HEK293 (cell line): Measurements from ENCODE around the gene DNAH1.

Experiments
- CTCF ChIP-seq: fragments of 450-650 bp; formaldehyde crosslinking; IDR thresholded peaks from 2 replicates; pipeline ENCODE4 v1.5.1; 2016; ENCODE audit warnings: missing biosample characterization, missing genetic modification characterization
- HOXA7 ChIP-seq: sonication (generic); formaldehyde crosslinking; IDR thresholded peaks from 2 replicates; pipeline ENCODE4 v1.8.1; 2022; ENCODE audit warnings: missing genetic modification reagents, borderline replicate concordance
- KLF16 ChIP-seq: fragments of 450-650 bp; formaldehyde crosslinking; IDR thresholded peaks from 2 replicates; pipeline ENCODE4 v1.5.1; 2017; ENCODE audit warnings: missing biosample characterization, missing genetic modification characterization
- YY1 ChIP-seq: fragments of 450-650 bp; formaldehyde crosslinking; IDR thresholded peaks from 2 replicates; pipeline ENCODE4 v1.5.1; 2018; ENCODE audit warnings: missing biosample characterization, missing genetic modification characterization
- ZNF140 ChIP-seq: fragments of 450-650 bp; formaldehyde crosslinking; IDR thresholded peaks from 2 replicates; pipeline ENCODE4 v1.5.1; 2016; ENCODE audit warnings: missing biosample characterization, missing genetic modification characterization
- ZNF248 ChIP-seq: fragments of 450-650 bp; formaldehyde crosslinking; IDR thresholded peaks from 2 replicates; pipeline ENCODE4 v1.5.1; 2017; ENCODE audit warnings: missing biosample characterization, missing genetic modification characterization
- ZNF426 ChIP-seq: fragments of 450-650 bp; formaldehyde crosslinking; IDR thresholded peaks from 2 replicates; pipeline ENCODE4 v1.5.1; 2017; ENCODE audit warnings: missing biosample characterization, missing genetic modification characterization, mild to moderate bottlenecking, inconsistent platforms, moderate library complexity
- ZNF529 ChIP-seq: fragments of 450-650 bp; formaldehyde crosslinking; IDR thresholded peaks from 2 replicates; pipeline ENCODE4 v1.5.1; 2017; ENCODE audit warnings: missing genetic modification characterization, missing biosample characterization; ENCODE audit not compliant: insufficient replicate concordance
- ZNF623 ChIP-seq: fragments of 450-650 bp; formaldehyde crosslinking; IDR thresholded peaks from 2 replicates; pipeline ENCODE4 v1.5.1; 2016; ENCODE audit warnings: missing biosample characterization, missing genetic modification characterization
- TF ChIP-seq, protein P1 (sequence below): fragments of 450-650 bp; formaldehyde crosslinking; IDR thresholded peaks from 2 replicates; pipeline ENCODE4 v1.5.1; 2016; ENCODE audit warnings: missing biosample characterization, missing genetic modification characterization

DNA sequence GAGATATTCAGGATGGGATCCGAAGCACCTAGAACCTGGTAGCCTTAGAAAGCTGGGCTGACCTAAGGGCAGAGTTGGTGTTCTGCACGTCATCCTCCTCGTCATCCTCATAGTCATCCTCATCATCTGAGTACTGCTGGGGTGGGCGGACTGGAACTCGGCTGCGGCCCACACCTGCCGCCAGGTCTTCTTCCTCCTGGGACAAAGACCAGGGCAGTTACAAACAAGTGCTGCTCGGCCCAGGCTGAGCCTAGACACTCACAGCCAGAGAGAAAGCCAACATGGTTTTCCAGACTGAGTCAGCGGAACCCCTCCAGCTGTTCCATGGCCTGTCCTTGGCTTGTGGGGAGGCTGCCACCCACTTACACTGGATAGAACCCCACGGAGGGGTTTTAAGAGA lies 88.3 kb downstream of the DNAH1 start:
- no peak for TF ChIP-seq ZNF529 (tag by site-specific recombination)
- TF ChIP-seq YY1 (tag by site-specific recombination), result no peak
- TF ChIP-seq ZNF248, result no peak
- TF ChIP-seq, protein P1, sequence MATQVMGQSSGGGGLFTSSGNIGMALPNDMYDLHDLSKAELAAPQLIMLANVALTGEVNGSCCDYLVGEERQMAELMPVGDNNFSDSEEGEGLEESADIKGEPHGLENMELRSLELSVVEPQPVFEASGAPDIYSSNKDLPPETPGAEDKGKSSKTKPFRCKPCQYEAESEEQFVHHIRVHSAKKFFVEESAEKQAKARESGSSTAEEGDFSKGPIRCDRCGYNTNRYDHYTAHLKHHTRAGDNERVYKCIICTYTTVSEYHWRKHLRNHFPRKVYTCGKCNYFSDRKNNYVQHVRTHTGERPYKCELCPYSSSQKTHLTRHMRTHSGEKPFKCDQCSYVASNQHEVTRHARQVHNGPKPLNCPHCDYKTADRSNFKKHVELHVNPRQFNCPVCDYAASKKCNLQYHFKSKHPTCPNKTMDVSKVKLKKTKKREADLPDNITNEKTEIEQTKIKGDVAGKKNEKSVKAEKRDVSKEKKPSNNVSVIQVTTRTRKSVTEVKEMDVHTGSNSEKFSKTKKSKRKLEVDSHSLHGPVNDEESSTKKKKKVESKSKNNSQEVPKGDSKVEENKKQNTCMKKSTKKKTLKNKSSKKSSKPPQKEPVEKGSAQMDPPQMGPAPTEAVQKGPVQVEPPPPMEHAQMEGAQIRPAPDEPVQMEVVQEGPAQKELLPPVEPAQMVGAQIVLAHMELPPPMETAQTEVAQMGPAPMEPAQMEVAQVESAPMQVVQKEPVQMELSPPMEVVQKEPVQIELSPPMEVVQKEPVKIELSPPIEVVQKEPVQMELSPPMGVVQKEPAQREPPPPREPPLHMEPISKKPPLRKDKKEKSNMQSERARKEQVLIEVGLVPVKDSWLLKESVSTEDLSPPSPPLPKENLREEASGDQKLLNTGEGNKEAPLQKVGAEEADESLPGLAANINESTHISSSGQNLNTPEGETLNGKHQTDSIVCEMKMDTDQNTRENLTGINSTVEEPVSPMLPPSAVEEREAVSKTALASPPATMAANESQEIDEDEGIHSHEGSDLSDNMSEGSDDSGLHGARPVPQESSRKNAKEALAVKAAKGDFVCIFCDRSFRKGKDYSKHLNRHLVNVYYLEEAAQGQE, result no peak
- TF ChIP-seq CTCF (tag by site-specific recombination), result no peak
- TF ChIP-seq HOXA7 (CRISPR knock-in tag), result no peak
- TF ChIP-seq KLF16 (tag by site-specific recombination), result no peak
- no peak for TF ChIP-seq ZNF140 (tag by site-specific recombination)
- TF ChIP-seq ZNF623 (tag by site-specific recombination), result no peak
- no peak for TF ChIP-seq ZNF426 (tag by site-specific recombination)
